ENCODE measurements around the gene MMP28.

- TF ChIP-seq POLR2AphosphoS5 (IDR thresholded peaks at IDR 0.05; ENCODE audit: low read depth, low read length) (no peak), POLR2A (IDR thresholded peaks at IDR 0.05; ENCODE audit: low read depth, low read length) (no peak), TAF1 (IDR thresholded peaks at IDR 0.05; ENCODE audit: borderline replicate concordance, low read depth, low read length) (no peak)
Observed at GRCh38 chr17:35742896-35743477, 52.5 kb downstream of the MMP28 start.

Measured in GM12892 (cell line).